ENCODE data around the gene LCORL.

DNA sequence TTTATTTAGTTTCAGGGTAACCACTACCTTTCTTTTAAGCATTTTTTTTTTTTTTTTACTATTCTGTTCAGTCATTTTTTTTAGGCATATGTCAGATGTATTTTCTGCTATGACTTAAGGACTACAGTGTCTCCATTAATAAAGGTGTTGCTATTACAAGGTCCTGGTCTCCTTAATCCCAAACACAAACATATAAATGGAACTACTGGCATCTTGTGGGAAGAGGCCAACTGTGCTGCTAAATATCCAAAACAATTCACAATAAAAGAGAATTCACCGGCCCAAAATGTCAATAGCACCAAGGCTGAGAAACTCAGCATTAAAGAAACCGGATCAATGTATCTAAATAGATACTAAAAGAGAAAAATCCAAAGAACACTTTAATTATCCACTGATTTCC is 26.4 kb downstream of the LCORL start:
- TF ChIP-seq CTCF (IDR thresholded peaks at IDR 0.05) = no peak
- TF ChIP-seq ZFX (IDR thresholded peaks at IDR 0.05; ENCODE audit: borderline replicate concordance) = no peak

Data from 22Rv1 (cell line).